Right cardiac atrium (tissue), 5 donors: ENCODE measurements around the gene BCR. TPM values are rescaled to one million over a fixed set of nuclear protein-coding genes. Genes with fewer than 3 reads are reported as not detected.

Experiments
- ATAC-seq, 2 donors: fragments of 200-7000 bp; cut with Tn5 transposase; one replicate each; pipeline versions ENCODE4 v1.8.0 to v1.9.1; 2020; ENCODE audit warnings: moderate library complexity in 2 of 2, mild to moderate bottlenecking in 1 of 2
- DNase-seq, 3 donors: peaks; one replicate each; pipeline ENCODE4 v3.0.0-alpha.2; 2020
- H3K27ac ChIP-seq: one replicate; pipeline ENCODE4 v1.5.1; 2013; ENCODE audit warnings: mild to moderate bottlenecking, low read length, control low read depth, moderate library complexity
- H3K27me3 ChIP-seq: one replicate; pipeline ENCODE4 v1.6.1; 2013; ENCODE audit not compliant: control insufficient read depth, insufficient read depth
- H3K4me1 ChIP-seq: one replicate; pipeline ENCODE4 v1.6.1; 2013; ENCODE audit warnings: low read length; ENCODE audit not compliant: control insufficient read depth, insufficient read depth
- H3K4me3 ChIP-seq: one replicate; pipeline ENCODE4 v1.5.1; 2013; ENCODE audit warnings: low read length, control low read depth
- H3K9me3 ChIP-seq: one replicate; pipeline ENCODE4 v1.6.1; 2013; ENCODE audit warnings: low read length; ENCODE audit not compliant: control insufficient read depth
- WGBS: extraction: QIAGEN DNeasy Blood & Tissue Kit; methylation state at CpG from one replicate; pipeline ENCODE4 v1.1.7; 2013; 5-methylcytosine and 5-hydroxymethylcytosine counted together
- intact Hi-C, 4 donors: fragments of 100-400 bp; cut with DNase I; formaldehyde crosslinking; loops; one replicate each; pipeline versions ENCODE4 v1.11.0 to v1.14.0; 2022 to 2023
- polyA plus RNA-seq: library from polyadenylated mRNA; stranded (reverse); fragments of 200-250 nt; gene quantifications from one replicate; pipeline ENCODE4 v1.2.3, GENCODE V29; 2013
- total RNA-seq, 4 donors: library from RNA; stranded (reverse); fragmentation: NEBNext Ultra II Directional; extraction: Animal tissue kit (Norgen Biotek cat#: 25700); gene quantifications; one replicate each; pipeline ENCODE4 v1.2.1, GENCODE V29; 2021
- donor health status: healthy with polysubstance abuse.
- donor health status: DM: no; HTN: yes; CAD: no.
- donor health status: DM: no; HTN: no; CAD: no.
- donor health status: DM: no; HTN: yes; CAD: no; lungs with severe emphysema.
- donor health status: DM: yes; HTN: yes; CAD: no.

Gene BCR
- total and polyA plus RNA-seq, 5 donors = 18.3 to 48.0 (median 36.3) TPM

DNA sequence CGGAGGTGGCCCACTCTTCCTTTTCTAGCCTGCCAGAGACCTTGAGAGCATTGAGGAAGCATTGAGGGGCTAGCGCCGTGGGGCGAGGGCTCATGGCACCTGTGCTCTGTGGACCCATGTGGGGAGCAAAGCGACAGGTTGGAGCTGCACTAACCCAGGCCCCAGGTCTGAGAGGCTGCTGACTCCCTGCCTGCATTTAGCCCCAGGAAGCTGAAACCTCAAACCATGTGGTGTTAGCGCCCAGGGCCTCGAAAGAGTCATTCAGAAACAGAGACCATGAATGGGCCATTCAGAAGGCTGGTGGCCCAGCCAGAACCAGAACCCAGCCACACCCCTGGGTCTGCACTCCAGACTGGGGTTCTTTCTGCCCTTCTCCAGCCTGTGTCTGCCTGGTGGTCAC, 88.6 kb downstream of the BCR start:
- WGBS = 90% methylated on average over 7 of the region's 7 CpGs

GRCh38 chr22:23269441-23270211, 89.3 kb downstream of the BCR start:
- Histone ChIP-seq H3K27ac (no peak overlapping the region), H3K9me3 (no peaks in the 10 kb centered on the region), H3K27me3 (no peaks in the 10 kb centered on the region), H3K4me3 (no peak overlapping the region), H3K4me1 (peaks cover under 1% of the 10 kb centered on the region)
- DNase-seq (no peak), ATAC-seq (no peak)
- WGBS = 87% methylated on average over 18 of the region's 18 CpGs
- intact Hi-C loops = no loop called here

More for the DNA sequence above, 88.6 kb downstream of the BCR start:
- H3K9me3 ChIP-seq = no peaks in the 10 kb centered on the region
- H3K27me3 ChIP-seq = no peaks in the 10 kb centered on the region
- no peak for ATAC-seq
- no peak for DNase-seq
- H3K4me1 ChIP-seq = peaks cover 2% of the 10 kb centered on the region
- no peak overlapping the region for H3K4me3 ChIP-seq
- H3K27ac ChIP-seq = no peak overlapping the region
- intact Hi-C loops = no loop called here

- 67% methylated on average over 8 of the region's 8 CpGs for WGBS
These were observed 90.0 kb downstream of the BCR start for GRCh38 chr22:23270212-23270733.

GRCh38 chr22:23270798-23271596, 90.7 kb downstream of the BCR start:
- H3K27me3 ChIP-seq = no peaks in the 10 kb centered on the region
- intact Hi-C loops = no loop called here
- H3K9me3 ChIP-seq = no peaks in the 10 kb centered on the region
- no peaks in the 10 kb centered on the region for H3K4me1 ChIP-seq
- 91% methylated on average over 12 of the region's 12 CpGs for WGBS
- DNase-seq (no peak), ATAC-seq (no peak)
- H3K27ac ChIP-seq = no peak overlapping the region
- no peak overlapping the region for H3K4me3 ChIP-seq

More at GRCh38 chr22:23270212-23270733, 90.0 kb downstream of the BCR start:
- Histone ChIP-seq H3K4me1 (no peaks in the 10 kb centered on the region), H3K9me3 (no peaks in the 10 kb centered on the region), H3K4me3 (no peak overlapping the region), H3K27me3 (no peaks in the 10 kb centered on the region), H3K27ac (no peak overlapping the region)
- intact Hi-C loops = no loop called here
- DNase-seq = no peak
- ATAC-seq = no peak

- Histone ChIP-seq H3K27me3 (no peaks in the 10 kb centered on the region), H3K27ac (no peak overlapping the region), H3K9me3 (no peaks in the 10 kb centered on the region), H3K4me1 (no peaks in the 10 kb centered on the region), H3K4me3 (no peak overlapping the region)
- ATAC-seq (no peak), DNase-seq (no peak)
- WGBS = 96% methylated on average over 4 of the region's 4 CpGs
- intact Hi-C loops = no loop called here
These were observed 91.2 kb downstream of the BCR start for GRCh38 chr22:23271597-23271908.

- Histone ChIP-seq H3K27ac (no peak overlapping the region), H3K4me3 (no peak overlapping the region), H3K27me3 (no peaks in the 10 kb centered on the region), H3K4me1 (no peaks in the 10 kb centered on the region), H3K9me3 (no peaks in the 10 kb centered on the region)
- no peak for ATAC-seq
- WGBS = 90% methylated on average over 8 of the region's 8 CpGs
- peak in 1 of 3 donors; percentile 48 for DNase-seq
- intact Hi-C loops = no loop called here
These were observed 92.1 kb downstream of the BCR start for GRCh38 chr22:23272371-23272770.

GRCh38 chr22:23272834-23273233, 92.5 kb downstream of the BCR start:
- WGBS = 92% methylated on average over 11 of the region's 11 CpGs
- ATAC-seq = no peak
- H3K9me3 ChIP-seq = no peaks in the 10 kb centered on the region
- H3K27me3 ChIP-seq = no peaks in the 10 kb centered on the region
- no peak overlapping the region for H3K27ac ChIP-seq
- intact Hi-C loops = no loop called here
- peak in 1 of 3 donors; percentile 6 for DNase-seq
- no peaks in the 10 kb centered on the region for H3K4me1 ChIP-seq
- H3K4me3 ChIP-seq = no peak overlapping the region

DNA sequence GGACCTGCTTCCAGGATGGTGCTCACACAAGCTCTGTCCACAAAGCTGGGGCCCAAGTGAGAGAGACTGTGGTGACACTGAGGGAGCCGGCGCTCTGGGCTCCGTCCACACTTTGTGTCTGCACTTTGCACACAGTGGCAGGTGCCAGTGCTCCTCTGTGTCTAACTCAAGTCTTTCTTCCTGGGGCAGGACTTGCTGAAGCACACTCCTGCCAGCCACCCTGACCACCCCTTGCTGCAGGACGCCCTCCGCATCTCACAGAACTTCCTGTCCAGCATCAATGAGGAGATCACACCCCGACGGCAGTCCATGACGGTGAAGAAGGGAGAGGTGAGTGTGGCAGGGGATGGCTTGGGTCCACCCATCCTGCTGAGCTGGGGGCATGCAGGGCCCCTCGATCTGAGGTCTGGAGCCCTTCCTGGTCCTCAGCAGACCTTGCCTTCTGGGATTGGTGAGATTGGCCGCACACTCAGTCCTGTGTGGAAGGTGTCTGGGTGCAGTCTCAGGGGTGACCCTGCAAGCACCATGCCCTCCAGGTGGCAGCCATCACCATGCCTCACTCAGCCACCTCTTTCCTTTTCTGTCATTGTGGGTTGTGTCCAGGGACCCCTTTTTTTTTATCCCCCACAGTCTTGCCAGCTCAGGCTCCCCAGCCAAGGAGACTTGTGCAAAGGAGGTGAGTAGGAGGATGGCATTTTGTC, 93.3 kb downstream of the BCR start:
- H3K9me3 ChIP-seq = no peaks in the 10 kb centered on the region
- no peak for ATAC-seq
- DNase-seq = peak in 1 of 3 donors; percentile 23
- no peak overlapping the region for H3K4me3 ChIP-seq
- intact Hi-C loops = no loop called here
- H3K27me3 ChIP-seq = no peaks in the 10 kb centered on the region
- no peak overlapping the region for H3K27ac ChIP-seq
- H3K4me1 ChIP-seq = peaks cover under 1% of the 10 kb centered on the region
- WGBS = 92% methylated on average over 10 of the region's 10 CpGs

- no peak overlapping the region for H3K27ac ChIP-seq
- peaks cover 6% of the 10 kb centered on the region for H3K4me1 ChIP-seq
- ATAC-seq (no peak), DNase-seq (peak in 1 of 3 donors; percentile 14)
- H3K27me3 ChIP-seq = no peaks in the 10 kb centered on the region
- no peaks in the 10 kb centered on the region for H3K9me3 ChIP-seq
- H3K4me3 ChIP-seq = no peak overlapping the region
- WGBS = 93% methylated on average over 10 of the region's 10 CpGs
- intact Hi-C loops = no loop called here
These were observed 93.8 kb downstream of the BCR start for GRCh38 chr22:23274146-23274526.

DNA sequence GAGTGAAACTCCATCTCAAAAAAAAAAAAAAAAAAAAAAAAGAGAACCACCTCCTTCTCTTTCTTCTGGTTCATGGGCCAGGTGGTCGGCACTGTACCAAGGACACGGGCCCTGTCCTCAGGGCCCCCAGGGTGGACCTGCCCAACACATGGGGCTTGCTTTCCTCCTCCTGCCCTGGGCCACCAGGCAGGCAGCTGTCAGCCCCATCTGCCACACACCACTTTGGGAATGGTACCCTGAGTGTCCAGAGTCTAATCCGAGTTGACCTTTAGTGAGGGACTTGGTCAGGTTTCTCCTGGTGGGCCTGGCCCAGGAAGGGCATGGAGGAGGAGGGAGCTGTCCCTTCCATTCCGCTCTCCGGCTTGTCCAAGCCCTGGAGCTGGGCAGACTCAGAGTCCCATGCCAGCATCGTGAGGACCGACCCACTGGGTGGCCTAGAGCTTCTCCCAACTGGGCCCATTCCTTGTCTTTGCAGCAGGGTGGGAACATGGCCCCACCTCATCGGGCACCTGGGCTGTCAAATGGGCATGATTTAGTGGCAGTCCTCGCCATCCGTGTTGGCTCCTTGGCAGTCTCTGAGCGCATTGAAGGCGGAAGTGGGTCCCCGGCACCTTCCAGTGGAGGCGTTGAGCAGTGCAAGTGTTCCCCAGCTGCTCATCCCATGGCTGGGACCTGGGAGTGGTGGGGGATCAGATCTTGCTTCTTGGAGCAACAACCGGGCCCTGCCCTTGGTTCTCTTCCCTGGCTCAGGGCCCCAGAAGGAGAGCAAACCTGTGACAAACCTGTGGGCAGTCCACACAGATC, 94.8 kb downstream of the BCR start:
- peaks cover 7% of the 10 kb centered on the region for H3K4me1 ChIP-seq
- intact Hi-C loops = loop anchor here in 1 of 4 donors (5.0 kb wide), 1 partner anchor 48 kb away; no protein-coding TSS in a partner anchor
- H3K27me3 ChIP-seq = no peaks in the 10 kb centered on the region
- H3K9me3 ChIP-seq = no peaks in the 10 kb centered on the region
- no peak for ATAC-seq
- H3K4me3 ChIP-seq = no peak overlapping the region
- DNase-seq = peak in 2 of 3 donors; percentile 31 to 39
- no peak overlapping the region for H3K27ac ChIP-seq
- WGBS = 96% methylated on average over 15 of the region's 15 CpGs
